ENCODE measurements around the gene CFAP107.

- no peak for TF ChIP-seq CTCF (IDR thresholded peaks at IDR 0.05)
- no peak for TF ChIP-seq POLR2A (IDR thresholded peaks at IDR 0.05)
These were observed 33.1 kb upstream of the CFAP107 start for GRCh38 chr1:12712929-12713328.

All from adrenal gland (tissue), 5 donors.